ENCODE results near the gene LCN1. TPM values are rescaled to one million over a fixed set of nuclear protein-coding genes. Genes with fewer than 3 reads are reported as not detected.

LCN1 gene
- polyA plus RNA-seq, 1 donor from 2014 or later: not detected

DNA sequence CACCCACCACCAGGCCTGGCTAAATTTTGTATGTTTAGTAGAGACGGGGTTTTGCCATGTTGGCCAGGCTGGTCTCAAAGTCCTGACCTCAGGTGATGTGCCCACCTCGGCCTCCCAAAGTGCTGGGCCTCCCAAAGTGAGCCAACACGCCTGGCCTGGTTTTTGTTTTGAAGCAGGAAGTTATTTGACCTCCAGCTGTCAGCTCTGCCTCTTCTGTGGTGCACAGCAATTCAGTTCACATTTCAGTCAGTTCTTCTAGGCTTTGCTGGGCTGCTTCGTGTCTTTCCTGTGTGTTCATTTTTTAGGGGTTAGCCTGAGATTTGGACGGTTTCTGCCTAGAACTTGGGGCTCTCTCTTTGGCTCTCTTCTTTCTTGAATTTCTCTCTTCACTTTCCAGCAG, 8.9 kb downstream of the LCN1 start:
- H3K9ac ChIP-seq (ENCODE audit: low read length): no peak overlapping the region
- no peak overlapping the region for H3K4me2 ChIP-seq (ENCODE audit: low read length)
- no peaks in the 10 kb centered on the region for H3F3A ChIP-seq (ENCODE audit: insufficient read depth, low read length, poor library complexity, severe bottlenecking)
- no peak overlapping the region for H3K27ac ChIP-seq (ENCODE audit: low read length)
- no peaks in the 10 kb centered on the region for H3K9me2 ChIP-seq (ENCODE audit: insufficient read depth, low read length)
- H3K4me3 ChIP-seq (ENCODE audit: low read length): no peak overlapping the region
- H3K36me3 ChIP-seq (ENCODE audit: insufficient read depth, low read length): no peaks in the 10 kb centered on the region
- no peaks in the 10 kb centered on the region for H3K27me3 ChIP-seq (ENCODE audit: insufficient read depth, low read depth, low read length)
- no peaks in the 10 kb centered on the region for H3K9me3 ChIP-seq (ENCODE audit: low read length)
- no peaks in the 10 kb centered on the region for H4K20me1 ChIP-seq (ENCODE audit: insufficient read depth)
- TF ChIP-seq SMC3 (conservative IDR thresholded peaks at IDR 0.05; ENCODE audit: poor library complexity) (no peak), POLR2AphosphoS5 (IDR thresholded peaks at IDR 0.05) (no peak), EZH2 (IDR thresholded peaks at IDR 0.05; ENCODE audit: borderline replicate concordance, insufficient read depth, low read length, poor library complexity, severe bottlenecking) (no peak), TAF1 (IDR thresholded peaks at IDR 0.05; ENCODE audit: low read depth) (no peak), RAD21 (conservative IDR thresholded peaks at IDR 0.05) (no peak), MXI1 (conservative IDR thresholded peaks at IDR 0.05; ENCODE audit: poor library complexity, severe bottlenecking) (no peak)
- no peak overlapping the region for H2AFZ ChIP-seq (ENCODE audit: low read depth, low read length)
- H3K79me2 ChIP-seq (replicated peaks; ENCODE audit: insufficient read depth, low read length): no peaks in the 10 kb centered on the region

DNA sequence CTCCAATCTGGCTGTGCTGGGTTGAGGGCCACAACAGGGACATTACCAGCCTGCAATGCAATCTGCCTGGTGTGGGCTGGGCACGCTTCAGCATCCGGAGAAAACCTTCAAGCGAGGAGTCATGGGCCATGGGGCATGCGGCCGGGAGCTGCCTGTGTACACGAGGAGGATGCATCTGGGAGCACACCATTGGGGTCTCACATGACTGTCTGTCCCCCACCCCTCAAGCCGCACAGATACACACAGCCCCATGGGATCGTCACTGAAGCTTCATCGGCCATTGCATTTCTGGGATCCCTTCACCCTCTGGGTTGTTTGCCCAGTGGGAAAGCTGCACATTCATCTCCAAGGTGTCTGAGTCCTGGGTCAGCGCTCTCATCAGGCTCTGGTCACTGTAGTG, 9.9 kb downstream of the LCN1 start:
- H3K9ac ChIP-seq (ENCODE audit: low read length): no peak overlapping the region
- no peaks in the 10 kb centered on the region for H3K36me3 ChIP-seq (ENCODE audit: insufficient read depth, low read length)
- no peaks in the 10 kb centered on the region for H3K9me3 ChIP-seq (ENCODE audit: low read length)
- no peak overlapping the region for H3K4me2 ChIP-seq (ENCODE audit: low read length)
- H3K9me2 ChIP-seq (ENCODE audit: insufficient read depth, low read length): no peaks in the 10 kb centered on the region
- no peaks in the 10 kb centered on the region for H3F3A ChIP-seq (ENCODE audit: insufficient read depth, low read length, poor library complexity, severe bottlenecking)
- no peak overlapping the region for H3K4me3 ChIP-seq (ENCODE audit: low read length)
- no peak overlapping the region for H3K27ac ChIP-seq (ENCODE audit: low read length)
- no peaks in the 10 kb centered on the region for H4K20me1 ChIP-seq (ENCODE audit: insufficient read depth)
- H3K27me3 ChIP-seq (ENCODE audit: insufficient read depth, low read depth, low read length): no peaks in the 10 kb centered on the region
- TF ChIP-seq RAD21 (conservative IDR thresholded peaks at IDR 0.05) (no peak), EZH2 (IDR thresholded peaks at IDR 0.05; ENCODE audit: borderline replicate concordance, insufficient read depth, low read length, poor library complexity, severe bottlenecking) (no peak), MXI1 (conservative IDR thresholded peaks at IDR 0.05; ENCODE audit: poor library complexity, severe bottlenecking) (no peak), TAF1 (IDR thresholded peaks at IDR 0.05; ENCODE audit: low read depth) (no peak), SMC3 (conservative IDR thresholded peaks at IDR 0.05; ENCODE audit: poor library complexity) (no peak)
- TF ChIP-seq, protein P1, sequence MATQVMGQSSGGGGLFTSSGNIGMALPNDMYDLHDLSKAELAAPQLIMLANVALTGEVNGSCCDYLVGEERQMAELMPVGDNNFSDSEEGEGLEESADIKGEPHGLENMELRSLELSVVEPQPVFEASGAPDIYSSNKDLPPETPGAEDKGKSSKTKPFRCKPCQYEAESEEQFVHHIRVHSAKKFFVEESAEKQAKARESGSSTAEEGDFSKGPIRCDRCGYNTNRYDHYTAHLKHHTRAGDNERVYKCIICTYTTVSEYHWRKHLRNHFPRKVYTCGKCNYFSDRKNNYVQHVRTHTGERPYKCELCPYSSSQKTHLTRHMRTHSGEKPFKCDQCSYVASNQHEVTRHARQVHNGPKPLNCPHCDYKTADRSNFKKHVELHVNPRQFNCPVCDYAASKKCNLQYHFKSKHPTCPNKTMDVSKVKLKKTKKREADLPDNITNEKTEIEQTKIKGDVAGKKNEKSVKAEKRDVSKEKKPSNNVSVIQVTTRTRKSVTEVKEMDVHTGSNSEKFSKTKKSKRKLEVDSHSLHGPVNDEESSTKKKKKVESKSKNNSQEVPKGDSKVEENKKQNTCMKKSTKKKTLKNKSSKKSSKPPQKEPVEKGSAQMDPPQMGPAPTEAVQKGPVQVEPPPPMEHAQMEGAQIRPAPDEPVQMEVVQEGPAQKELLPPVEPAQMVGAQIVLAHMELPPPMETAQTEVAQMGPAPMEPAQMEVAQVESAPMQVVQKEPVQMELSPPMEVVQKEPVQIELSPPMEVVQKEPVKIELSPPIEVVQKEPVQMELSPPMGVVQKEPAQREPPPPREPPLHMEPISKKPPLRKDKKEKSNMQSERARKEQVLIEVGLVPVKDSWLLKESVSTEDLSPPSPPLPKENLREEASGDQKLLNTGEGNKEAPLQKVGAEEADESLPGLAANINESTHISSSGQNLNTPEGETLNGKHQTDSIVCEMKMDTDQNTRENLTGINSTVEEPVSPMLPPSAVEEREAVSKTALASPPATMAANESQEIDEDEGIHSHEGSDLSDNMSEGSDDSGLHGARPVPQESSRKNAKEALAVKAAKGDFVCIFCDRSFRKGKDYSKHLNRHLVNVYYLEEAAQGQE (IDR thresholded peaks at IDR 0.05; ENCODE audit: borderline replicate concordance): no peak
- no peak overlapping the region for H2AFZ ChIP-seq (ENCODE audit: low read depth, low read length)
- H3K79me2 ChIP-seq (replicated peaks; ENCODE audit: insufficient read depth, low read length): no peaks in the 10 kb centered on the region

DNA sequence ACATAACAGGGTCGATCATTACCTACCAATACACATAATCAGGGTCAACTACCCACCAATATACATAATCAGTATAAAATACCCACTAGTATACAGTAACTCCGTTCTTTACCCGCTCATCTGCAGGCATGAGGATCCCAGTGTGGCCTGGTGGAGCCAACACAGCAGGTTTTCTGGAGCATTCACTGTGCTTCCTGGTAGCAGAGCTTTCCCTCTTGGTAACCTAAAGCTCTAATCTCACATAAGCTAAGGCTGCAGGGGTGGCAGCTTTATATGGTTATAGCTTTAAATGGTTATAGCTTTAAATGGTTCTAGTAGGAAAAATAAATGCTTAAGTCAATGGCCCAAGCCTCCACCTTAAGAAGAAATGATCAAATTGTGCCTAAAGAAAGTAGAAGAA, 11.9 kb downstream of the LCN1 start:
- H3K9ac ChIP-seq (ENCODE audit: low read length): no peak overlapping the region
- no peaks in the 10 kb centered on the region for H4K20me1 ChIP-seq (ENCODE audit: insufficient read depth)
- no peak for TF ChIP-seq MXI1 (conservative IDR thresholded peaks at IDR 0.05; ENCODE audit: poor library complexity, severe bottlenecking)
- TF ChIP-seq RAD21 (conservative IDR thresholded peaks at IDR 0.05): no peak
- TF ChIP-seq, protein P2, sequence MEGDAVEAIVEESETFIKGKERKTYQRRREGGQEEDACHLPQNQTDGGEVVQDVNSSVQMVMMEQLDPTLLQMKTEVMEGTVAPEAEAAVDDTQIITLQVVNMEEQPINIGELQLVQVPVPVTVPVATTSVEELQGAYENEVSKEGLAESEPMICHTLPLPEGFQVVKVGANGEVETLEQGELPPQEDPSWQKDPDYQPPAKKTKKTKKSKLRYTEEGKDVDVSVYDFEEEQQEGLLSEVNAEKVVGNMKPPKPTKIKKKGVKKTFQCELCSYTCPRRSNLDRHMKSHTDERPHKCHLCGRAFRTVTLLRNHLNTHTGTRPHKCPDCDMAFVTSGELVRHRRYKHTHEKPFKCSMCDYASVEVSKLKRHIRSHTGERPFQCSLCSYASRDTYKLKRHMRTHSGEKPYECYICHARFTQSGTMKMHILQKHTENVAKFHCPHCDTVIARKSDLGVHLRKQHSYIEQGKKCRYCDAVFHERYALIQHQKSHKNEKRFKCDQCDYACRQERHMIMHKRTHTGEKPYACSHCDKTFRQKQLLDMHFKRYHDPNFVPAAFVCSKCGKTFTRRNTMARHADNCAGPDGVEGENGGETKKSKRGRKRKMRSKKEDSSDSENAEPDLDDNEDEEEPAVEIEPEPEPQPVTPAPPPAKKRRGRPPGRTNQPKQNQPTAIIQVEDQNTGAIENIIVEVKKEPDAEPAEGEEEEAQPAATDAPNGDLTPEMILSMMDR (IDR thresholded peaks at IDR 0.05; ENCODE audit: poor library complexity, severe bottlenecking): no peak
- no peak for TF ChIP-seq EZH2 (IDR thresholded peaks at IDR 0.05; ENCODE audit: borderline replicate concordance, insufficient read depth, low read length, poor library complexity, severe bottlenecking)
- TF ChIP-seq SMC3 (conservative IDR thresholded peaks at IDR 0.05; ENCODE audit: poor library complexity): no peak
- no peak for TF ChIP-seq POLR2AphosphoS5 (IDR thresholded peaks at IDR 0.05)
- no peak for TF ChIP-seq EP300 (conservative IDR thresholded peaks at IDR 0.05; ENCODE audit: poor library complexity, severe bottlenecking)
- TF ChIP-seq, protein P1 (IDR thresholded peaks at IDR 0.05; ENCODE audit: borderline replicate concordance): no peak
- no peak for TF ChIP-seq TAF1 (IDR thresholded peaks at IDR 0.05; ENCODE audit: low read depth)

More for the DNA sequence above, 11.9 kb downstream of the LCN1 start:
- no peak overlapping the region for H3K4me3 ChIP-seq (ENCODE audit: low read length)
- H3K4me2 ChIP-seq (ENCODE audit: low read length): no peak overlapping the region
- H3K9me2 ChIP-seq (ENCODE audit: insufficient read depth, low read length): no peaks in the 10 kb centered on the region
- H3K27me3 ChIP-seq (ENCODE audit: insufficient read depth, low read depth, low read length): no peaks in the 10 kb centered on the region
- H3K79me2 ChIP-seq (replicated peaks; ENCODE audit: insufficient read depth, low read length): no peaks in the 10 kb centered on the region
- H3K9me3 ChIP-seq (ENCODE audit: low read length): no peaks in the 10 kb centered on the region
- H3K36me3 ChIP-seq (ENCODE audit: insufficient read depth, low read length): no peaks in the 10 kb centered on the region
- no peaks in the 10 kb centered on the region for H3F3A ChIP-seq (ENCODE audit: insufficient read depth, low read length, poor library complexity, severe bottlenecking)
- no peak overlapping the region for H2AFZ ChIP-seq (ENCODE audit: low read depth, low read length)
- H3K27ac ChIP-seq (ENCODE audit: low read length): no peak overlapping the region

Data from neural cell (in vitro differentiated cells).